ENCODE measurements around the gene HYCC2.
A peak's percentile ranks its signal among the peaks of the same experiment; 100 is the strongest.
"Not testable (repeated sequence)": the region's sequence is repeated elsewhere in the genome, so short reads cannot be mapped to it uniquely, and the experiment has no call there.

Gene HYCC2

GRCh38 chr2:201071479-201072200, at the start of gene HYCC2, which contains the start of gene NDUFB3:
Gene HYCC2, minus strand, starts transcription at chr2:201071671. Its CDS starts 47,662 bp downstream, at chr2:201024009.
Gene NDUFB3, plus strand, starts transcription at chr2:201072001. Its CDS starts 6,882 bp downstream, at chr2:201078883.
- peak; percentile 89 for DNase-seq (ENCODE audit: low read depth)

GRCh38 chr2:201118961-201119854, 47.7 kb upstream of the HYCC2 start:
- DNase-seq (ENCODE audit: low read depth): no peak

- DNase-seq (ENCODE audit: low read depth): peak; percentile 80
Measured at GRCh38 chr2:201118121-201118960, 46.9 kb upstream of the HYCC2 start.

GRCh38 chr2:201117735-201118094, 46.2 kb upstream of the HYCC2 start:
- DNase-seq (ENCODE audit: low read depth): not testable (repeated sequence)

- DNase-seq (ENCODE audit: low read depth): no peak
Measured at GRCh38 chr2:201116959-201117734, 45.7 kb upstream of the HYCC2 start.

- peak; percentile 73 for DNase-seq (ENCODE audit: low read depth)
Measured at GRCh38 chr2:201116115-201116958, 44.9 kb upstream of the HYCC2 start, which contains the start of gene CFLAR. Gene CFLAR, plus strand, starts transcription at chr2:201116164. Its CDS starts 13,702 bp downstream, at chr2:201129866.

GRCh38 chr2:201114846-201115245, 43.4 kb upstream of the HYCC2 start:
- no peak for DNase-seq (ENCODE audit: low read depth)

- DNase-seq (ENCODE audit: low read depth): no peak
Measured at GRCh38 chr2:201114350-201114749, 42.9 kb upstream of the HYCC2 start.

GRCh38 chr2:201111096-201111495, 39.6 kb upstream of the HYCC2 start:
- no peak for DNase-seq (ENCODE audit: low read depth)

GRCh38 chr2:201110615-201111014, 39.1 kb upstream of the HYCC2 start:
- DNase-seq (ENCODE audit: low read depth): no peak

- DNase-seq (ENCODE audit: low read depth): no peak
Measured at GRCh38 chr2:201109186-201109585, 37.7 kb upstream of the HYCC2 start.

- no peak for DNase-seq (ENCODE audit: low read depth)
Measured at GRCh38 chr2:201108341-201108740, 36.9 kb upstream of the HYCC2 start.

GRCh38 chr2:201107624-201108023, 36.2 kb upstream of the HYCC2 start:
- DNase-seq (ENCODE audit: low read depth): no peak

GRCh38 chr2:201105759-201106158, 34.3 kb upstream of the HYCC2 start:
- no peak for DNase-seq (ENCODE audit: low read depth)

- DNase-seq (ENCODE audit: low read depth): no peak
Measured at GRCh38 chr2:201100497-201100896, 29.0 kb upstream of the HYCC2 start.

- no peak for DNase-seq (ENCODE audit: low read depth)
Measured at GRCh38 chr2:201093573-201093972, 22.1 kb upstream of the HYCC2 start.

- no peak for DNase-seq (ENCODE audit: low read depth)
Measured at GRCh38 chr2:201090574-201090973, 19.1 kb upstream of the HYCC2 start.

- DNase-seq (ENCODE audit: low read depth): no peak
Measured at GRCh38 chr2:201084863-201085262, 13.4 kb upstream of the HYCC2 start.

GRCh38 chr2:201074996-201075395, 3.5 kb upstream of the HYCC2 start:
- DNase-seq (ENCODE audit: low read depth): no peak

GRCh38 chr2:201073071-201073470, 1.6 kb upstream of the HYCC2 start:
- no peak for DNase-seq (ENCODE audit: low read depth)

Measured in activated T-cell treated with anti-CD3 and anti-CD28 coated beads for 24 hours (primary cell).